GM19372 (cell line): ENCODE data around the gene TOMM7.

Experiments used
- ATAC-seq: cut with Tn5 transposase; IDR thresholded peaks from one replicate; pipeline ENCODE4 v1.9.1; 2021; ENCODE audit warnings: mild to moderate bottlenecking, low read depth, moderate library complexity; ENCODE audit not compliant: unreplicated experiment

The TOMM7 gene

GRCh38 chr7:22822486-22823141 is at the start of gene TOMM7:
TOMM7 (minus strand) TSS chr7:22822849; CDS start chr7:22822779, 70 bp downstream.
- peak; percentile 59 for ATAC-seq

DNA sequence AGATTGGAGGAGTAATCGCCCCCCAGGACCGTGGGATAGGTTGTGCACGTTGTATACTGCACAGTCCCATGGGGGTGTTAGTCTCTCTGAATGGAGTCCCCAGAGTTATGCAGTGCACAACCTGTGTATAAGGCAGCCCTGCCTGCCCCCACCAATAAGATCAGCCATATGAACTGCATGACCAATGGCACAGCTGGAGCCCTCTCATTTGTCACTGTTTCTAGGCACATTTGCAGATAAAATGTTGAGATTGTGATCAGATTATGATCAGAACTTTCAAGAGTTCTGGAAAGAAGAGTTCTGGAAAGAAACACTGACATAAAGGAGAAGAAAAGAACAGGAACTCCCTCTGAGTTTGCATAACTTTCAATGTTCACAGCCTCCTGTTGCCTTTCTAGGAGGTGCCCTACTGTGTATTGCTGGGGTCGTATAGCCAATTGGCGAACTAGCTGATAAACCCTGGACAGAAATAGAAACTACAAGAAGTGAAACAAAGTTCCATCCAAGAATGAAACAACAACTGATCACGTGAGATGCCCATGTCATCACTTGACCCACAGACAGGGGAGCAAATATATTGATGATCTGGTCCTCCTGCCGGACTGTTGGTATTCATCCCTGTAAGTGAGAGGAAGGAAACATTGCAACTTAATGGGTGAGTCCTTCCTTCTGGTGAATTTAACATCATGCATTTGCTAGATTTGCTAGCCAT is 49.6 kb upstream of the TOMM7 start:
- ATAC-seq = peak; percentile 99

DNA sequence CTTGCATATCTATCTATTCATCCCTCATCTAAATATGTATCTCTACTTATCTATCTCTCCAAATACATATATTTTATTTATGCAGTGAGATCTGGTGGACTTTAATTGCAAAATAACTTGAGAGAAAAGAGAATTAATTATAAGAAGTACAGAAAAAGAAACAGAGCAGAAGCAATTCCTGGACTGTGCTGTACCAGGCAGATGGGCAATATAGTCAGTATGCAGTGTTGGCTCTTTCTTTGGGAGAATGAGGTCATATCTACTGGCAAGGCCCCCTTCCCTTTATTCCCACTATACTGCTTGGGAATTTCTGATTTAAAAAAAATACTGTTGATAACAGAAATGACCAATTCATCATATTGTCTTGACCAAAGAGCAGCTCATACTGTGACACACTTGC is 49.0 kb upstream of the TOMM7 start:
- ATAC-seq = no peak

DNA sequence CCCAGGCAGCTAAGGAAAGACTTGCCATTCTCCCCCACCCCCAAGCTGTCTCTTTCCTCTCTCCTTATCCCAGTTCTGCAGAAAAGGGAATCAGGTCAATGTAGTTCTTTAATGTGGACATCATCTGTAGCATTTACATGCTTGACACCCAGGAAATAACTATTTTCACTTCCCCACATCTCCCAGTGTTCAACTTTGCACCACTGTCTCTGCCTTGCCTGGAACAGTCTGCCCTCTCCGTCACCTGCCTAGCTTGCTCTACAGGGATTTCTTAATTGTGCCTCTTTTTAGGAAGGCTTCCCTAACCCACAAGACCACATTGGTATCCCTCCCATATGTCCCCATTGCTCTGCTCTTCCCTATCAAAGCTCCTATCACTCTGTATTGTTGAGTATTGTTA is 45.9 kb upstream of the TOMM7 start:
- ATAC-seq = no peak

DNA sequence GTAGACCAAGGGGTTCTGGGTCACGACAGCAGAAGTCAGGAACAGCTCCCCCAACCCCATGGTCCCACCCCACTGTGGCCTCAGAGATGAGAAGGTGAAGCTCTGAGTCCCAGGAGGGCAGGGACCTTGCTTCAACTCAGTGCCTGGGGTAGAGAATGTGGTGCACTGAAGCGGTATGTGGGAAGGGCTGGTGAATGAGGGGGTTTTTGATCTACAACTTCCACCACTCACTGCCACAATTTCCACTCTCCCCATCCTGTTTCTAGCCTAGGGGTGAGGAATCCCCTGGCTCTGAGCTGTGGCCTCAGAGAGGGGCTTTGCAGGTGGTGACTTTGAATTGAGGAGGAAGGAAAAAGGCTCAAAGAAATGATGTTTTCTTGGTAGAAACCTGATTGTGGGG is 44.9 kb upstream of the TOMM7 start:
- ATAC-seq = no peak

DNA sequence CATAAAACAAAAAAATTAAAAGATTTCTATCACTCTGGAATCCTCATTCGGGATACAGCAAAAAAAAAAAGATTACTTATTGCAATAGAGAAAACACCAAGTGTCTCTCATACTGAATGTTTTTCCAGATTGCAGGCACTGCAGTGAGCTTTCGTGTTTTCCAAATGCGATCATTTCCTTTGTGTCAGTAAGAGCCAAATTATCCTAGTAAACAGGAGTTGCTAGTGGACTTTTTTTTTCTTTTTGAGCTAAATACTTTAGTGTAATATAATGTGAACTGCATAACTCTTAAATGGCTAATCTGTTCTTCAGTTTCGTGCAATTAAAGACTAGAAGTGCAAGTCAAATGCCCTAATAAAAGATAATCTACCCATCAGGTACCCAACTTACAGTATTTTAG is 44.4 kb upstream of the TOMM7 start:
- no peak for ATAC-seq

GRCh38 chr7:22865602-22865960 is 42.9 kb upstream of the TOMM7 start:
- ATAC-seq = no peak

- ATAC-seq = no peak
Observed at GRCh38 chr7:22864855-22865601, 42.4 kb upstream of the TOMM7 start.

- ATAC-seq = no peak
Observed at GRCh38 chr7:22864301-22864700, 41.7 kb upstream of the TOMM7 start.

GRCh38 chr7:22863156-22863899 is 40.7 kb upstream of the TOMM7 start:
- no peak for ATAC-seq

GRCh38 chr7:22861576-22861975 is 38.9 kb upstream of the TOMM7 start:
- no peak for ATAC-seq

DNA sequence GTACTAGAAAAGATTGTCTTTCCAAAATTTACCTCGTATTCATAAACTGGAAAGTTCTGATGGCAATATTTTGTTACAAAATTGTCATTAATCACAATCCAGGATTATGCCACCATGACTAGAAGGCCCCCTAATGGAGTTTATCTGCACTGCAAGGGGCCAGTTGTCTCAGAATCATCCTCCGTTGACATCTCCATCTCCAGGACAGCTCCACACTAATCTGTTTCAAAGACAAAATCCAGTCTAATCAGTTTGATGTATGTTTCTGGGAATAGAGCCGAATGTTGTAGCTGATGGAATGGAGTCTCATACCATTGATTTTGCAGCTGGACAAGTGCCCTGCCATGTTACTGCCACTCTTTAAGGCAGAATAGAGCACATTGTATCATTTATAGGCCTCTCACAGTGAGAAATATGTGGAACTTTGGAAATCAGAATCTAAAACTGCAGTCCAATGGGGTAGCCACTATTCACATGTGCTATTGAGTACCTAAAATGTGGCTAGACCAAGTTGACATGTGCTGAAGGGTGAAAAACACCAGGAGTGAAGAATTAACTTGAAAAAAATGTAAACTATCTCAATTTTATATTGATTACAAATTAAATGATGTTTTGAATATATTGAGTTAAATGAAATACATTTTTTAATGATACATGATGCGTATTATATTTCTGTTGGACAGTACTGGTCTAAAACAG is 38.3 kb upstream of the TOMM7 start:
- ATAC-seq = no peak

DNA sequence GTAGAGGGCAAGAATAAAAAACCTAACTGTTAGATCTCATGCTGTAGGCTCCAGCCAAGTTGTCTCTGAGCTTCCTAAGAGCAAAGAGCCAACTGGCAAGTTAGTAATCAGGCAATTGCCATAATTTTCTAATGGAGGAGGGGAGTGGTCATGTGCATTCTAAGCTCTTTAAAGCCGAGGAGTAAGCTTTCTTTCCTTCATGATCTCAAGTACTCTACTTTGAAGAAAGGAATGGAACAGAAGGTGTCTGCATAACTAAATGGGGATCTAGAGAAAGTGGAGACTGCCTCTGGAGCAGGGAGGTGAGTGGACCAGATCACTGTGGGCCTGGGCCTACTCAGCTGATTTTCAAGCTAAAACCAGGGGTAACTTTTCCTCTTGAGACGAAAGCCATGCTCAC is 37.7 kb upstream of the TOMM7 start:
- ATAC-seq = no peak

- no peak for ATAC-seq
Observed at GRCh38 chr7:22859641-22860290, 37.1 kb upstream of the TOMM7 start.

DNA sequence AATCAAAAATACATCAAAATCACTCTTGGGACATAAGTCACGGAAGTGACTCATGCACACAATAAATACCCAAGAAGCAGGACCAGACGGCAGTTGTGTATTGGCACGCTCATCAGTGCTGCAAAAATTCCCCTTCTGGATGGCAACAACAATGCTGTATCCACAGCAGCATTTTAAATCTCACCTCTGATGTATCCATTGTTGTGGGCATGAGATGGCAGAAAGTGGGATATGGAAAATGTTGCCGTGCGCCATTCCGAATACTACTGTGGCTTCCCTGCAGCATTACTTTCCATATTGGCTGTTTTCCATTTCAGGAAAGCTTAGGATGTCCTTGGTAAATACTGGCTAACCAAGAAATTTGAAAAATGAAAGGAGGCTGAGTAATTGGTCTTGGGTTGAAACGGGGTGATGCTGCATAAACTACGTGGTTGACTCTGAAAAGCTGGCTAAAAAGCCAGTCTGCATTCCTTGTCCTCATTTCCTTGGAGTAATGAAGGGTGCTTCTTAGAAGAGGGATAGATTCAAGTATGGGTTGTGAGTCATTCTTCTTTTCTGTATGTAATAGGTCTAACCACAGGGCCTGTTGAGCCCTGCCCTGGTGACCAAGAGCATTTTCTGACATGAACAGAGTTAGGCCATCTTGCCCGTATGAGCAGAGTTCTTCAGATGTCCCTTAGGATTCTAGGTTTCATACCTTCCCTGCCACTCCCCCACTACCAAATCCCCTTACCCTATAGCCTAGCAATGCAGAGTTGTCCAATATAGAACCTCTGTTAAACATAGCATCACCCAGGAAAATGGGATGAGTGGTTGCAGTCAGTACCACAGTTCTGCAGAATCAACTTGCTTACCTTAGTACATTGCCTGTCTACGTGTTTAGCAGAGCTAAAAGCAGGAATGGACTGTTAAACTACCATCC is 36.3 kb upstream of the TOMM7 start:
- ATAC-seq = no peak

DNA sequence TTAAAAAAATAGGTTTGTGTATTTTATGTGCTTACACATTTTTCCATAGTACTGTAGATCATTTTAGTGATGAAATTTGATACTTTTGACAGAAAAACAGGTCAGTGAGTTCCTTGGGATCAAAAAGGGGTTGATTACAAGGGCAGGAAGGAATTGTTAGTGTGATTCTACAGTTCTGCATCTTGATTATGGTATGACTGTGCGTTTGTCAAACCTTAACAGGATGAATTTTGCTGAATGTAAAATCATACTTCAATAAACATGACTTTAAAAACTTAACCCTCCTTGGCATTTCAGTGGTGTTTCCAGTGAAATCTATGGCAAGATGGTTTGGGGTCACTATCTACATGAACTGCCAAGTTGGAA is 35.6 kb upstream of the TOMM7 start:
- no peak for ATAC-seq

DNA sequence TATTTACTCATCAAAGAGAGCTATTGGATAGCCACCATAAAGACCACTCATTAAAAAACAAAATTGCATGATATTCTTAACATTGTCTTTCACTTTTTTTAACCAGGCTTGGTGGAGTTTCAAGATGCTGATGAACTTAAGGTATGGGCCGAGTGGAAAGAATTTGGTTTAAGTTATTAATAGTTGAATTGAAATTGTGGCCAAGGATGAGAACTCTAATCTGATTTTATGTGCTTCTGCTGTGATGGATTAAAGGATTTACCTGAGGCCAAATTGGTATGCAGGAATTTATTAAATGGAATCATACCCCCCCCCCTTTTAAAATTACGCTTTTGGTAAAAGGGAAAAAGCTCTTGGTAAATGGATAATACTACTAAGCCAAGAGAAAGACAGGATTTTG is 33.8 kb upstream of the TOMM7 start:
- no peak for ATAC-seq

DNA sequence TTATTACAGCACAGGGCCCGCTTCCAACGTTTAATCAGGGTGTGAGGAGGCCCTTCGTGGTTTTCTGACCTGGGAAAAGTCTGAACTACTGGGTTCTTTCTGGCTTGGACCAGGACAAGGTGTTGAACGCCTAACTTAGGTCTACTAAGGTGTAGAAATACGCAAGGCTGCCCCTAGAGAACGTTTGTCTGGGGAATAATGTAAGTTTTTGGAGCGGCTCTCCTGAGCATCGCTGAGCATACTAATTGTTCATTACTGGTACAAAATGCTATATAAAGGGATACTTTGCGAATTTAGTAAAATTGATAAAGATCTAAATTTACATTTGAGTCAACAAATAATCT is 32.4 kb upstream of the TOMM7 start:
- ATAC-seq = no peak
